Stimulated activated CD8-positive, alpha-beta memory T cell treated with anti-CD3 and anti-CD28 coated beads, Interleukin-12 subunit alpha, Interleukin-12 subunit beta, amount 100 ng/mL, for 4 hours (primary cell): ENCODE data around the gene OR6C68.
"Not testable (repeated sequence)": the region's sequence is repeated elsewhere in the genome, so short reads cannot be mapped to it uniquely, and the experiment has no call there.

ENCODE experiments used
- DNase-seq: peaks from one replicate; pipeline ENCODE4 v3.0.0-alpha.2; 2020; ENCODE audit warnings: low read depth

OR6C68 gene

GRCh38 chr12:55492078-55492477 lies at the start of gene OR6C68:
OR6C68 (plus strand) TSS chr12:55492378; CDS start chr12:55492378, 0 bp downstream.
- no peak for DNase-seq

- no peak for DNase-seq
Observed at GRCh38 chr12:55443776-55444175, 48.4 kb upstream of the OR6C68 start, which contains the start of gene OR6C2. OR6C2 (plus strand) TSS chr12:55444076; CDS start chr12:55452214, 8,138 bp downstream.

GRCh38 chr12:55445357-55445756 lies 46.8 kb upstream of the OR6C68 start:
- DNase-seq = no peak

GRCh38 chr12:55446326-55446725 lies 45.9 kb upstream of the OR6C68 start:
- no peak for DNase-seq

- no peak for DNase-seq
Observed at GRCh38 chr12:55448825-55449224, 43.4 kb upstream of the OR6C68 start.

- not testable (repeated sequence) for DNase-seq
Observed at GRCh38 chr12:55464926-55465325, 27.3 kb upstream of the OR6C68 start.

- no peak for DNase-seq
Observed at GRCh38 chr12:55467836-55468235, 24.3 kb upstream of the OR6C68 start.

GRCh38 chr12:55469291-55469690 lies 22.9 kb upstream of the OR6C68 start:
- no peak for DNase-seq

- no peak for DNase-seq
Observed at GRCh38 chr12:55470088-55470829, 21.9 kb upstream of the OR6C68 start, which contains the start of gene OR6C70. OR6C70 (minus strand) TSS chr12:55470138; CDS start chr12:55470138, 0 bp downstream.

- DNase-seq = no peak
Observed at GRCh38 chr12:55472264-55472663, 19.9 kb upstream of the OR6C68 start.

GRCh38 chr12:55479136-55479535 lies 13.0 kb upstream of the OR6C68 start:
- DNase-seq = not testable (repeated sequence)

- DNase-seq = not testable (repeated sequence)
Observed at GRCh38 chr12:55484284-55484683, 7.9 kb upstream of the OR6C68 start.

- no peak for DNase-seq
Observed at GRCh38 chr12:55495490-55495889, 3.3 kb downstream of the OR6C68 start.

GRCh38 chr12:55499231-55499630 lies 7.1 kb downstream of the OR6C68 start:
- no peak for DNase-seq

- DNase-seq = no peak
Observed at GRCh38 chr12:55499810-55500252, 7.7 kb downstream of the OR6C68 start.

GRCh38 chr12:55501601-55502000 lies 9.4 kb downstream of the OR6C68 start:
- no peak for DNase-seq

GRCh38 chr12:55515696-55516095 lies 23.5 kb downstream of the OR6C68 start:
- no peak for DNase-seq

GRCh38 chr12:55516391-55516790 lies 24.2 kb downstream of the OR6C68 start:
- no peak for DNase-seq
